ENCODE results near the gene EXOC1. TPM values are rescaled to one million over a fixed set of nuclear protein-coding genes. Genes with fewer than 3 reads are reported as not detected.
"Not testable (repeated sequence)": the region's sequence is repeated elsewhere in the genome, so short reads cannot be mapped to it uniquely, and the experiment has no call there.

EXOC1 gene
- total and polyA plus RNA-seq, 4 donors: 12.1 to 50.4 (median 32.6) TPM

GRCh38 chr4:55927803-55928437 is 74.5 kb downstream of the EXOC1 start:
- DNase-seq (no peak), ATAC-seq (ENCODE audit: low FRiP score) (no peak)
- intact Hi-C loops (cut with DNase I): no loop called here
- Histone ChIP-seq H3K36me3 (ENCODE audit: control insufficient read depth in 1 of 2, insufficient read depth in 2 of 2, low read length in 1 of 2) (no peaks in the 10 kb centered on the region), H3K9me3 (ENCODE audit: control insufficient read depth, low read length) (no peaks in the 10 kb centered on the region), H3K4me3 (ENCODE audit: low read length in 2 of 2) (no peak overlapping the region), H3K27me3 (ENCODE audit: control insufficient read depth in 1 of 2, insufficient read depth in 2 of 2, low read length in 1 of 2) (no peaks in the 10 kb centered on the region), H3K4me1 (ENCODE audit: control insufficient read depth in 1 of 2, insufficient read depth in 2 of 2, low read length in 2 of 2) (no peaks in the 10 kb centered on the region), H3K27ac (ENCODE audit: low read depth in 1 of 2, low read length in 2 of 2) (no peak overlapping the region)
- WGBS, 2 donors: 79 to 84% methylated on average over 2 of the region's 2 CpGs

GRCh38 chr4:55928846-55929245 is 75.4 kb downstream of the EXOC1 start:
- WGBS, 2 donors: 64 to 66% methylated on average over 1 of the region's 1 CpG
- no peaks in the 10 kb centered on the region for H3K9me3 ChIP-seq (ENCODE audit: control insufficient read depth, low read length)
- no peaks in the 10 kb centered on the region for H3K36me3 ChIP-seq (ENCODE audit: control insufficient read depth in 1 of 2, insufficient read depth in 2 of 2, low read length in 1 of 2)
- intact Hi-C loops (cut with DNase I): no loop called here
- no peak overlapping the region for H3K27ac ChIP-seq (ENCODE audit: low read depth in 1 of 2, low read length in 2 of 2)
- no peaks in the 10 kb centered on the region for H3K4me1 ChIP-seq (ENCODE audit: control insufficient read depth in 1 of 2, insufficient read depth in 2 of 2, low read length in 2 of 2)
- no peak for DNase-seq
- ATAC-seq (ENCODE audit: low FRiP score): no peak
- no peak overlapping the region for H3K4me3 ChIP-seq (ENCODE audit: low read length in 2 of 2)
- no peaks in the 10 kb centered on the region for H3K27me3 ChIP-seq (ENCODE audit: control insufficient read depth in 1 of 2, insufficient read depth in 2 of 2, low read length in 1 of 2)

- DNase-seq (no peak), ATAC-seq (ENCODE audit: low FRiP score) (no peak)
- Histone ChIP-seq H3K27ac (ENCODE audit: low read depth in 1 of 2, low read length in 2 of 2) (no peak overlapping the region), H3K36me3 (ENCODE audit: control insufficient read depth in 1 of 2, insufficient read depth in 2 of 2, low read length in 1 of 2) (no peaks in the 10 kb centered on the region), H3K4me3 (ENCODE audit: low read length in 2 of 2) (no peak overlapping the region), H3K27me3 (ENCODE audit: control insufficient read depth in 1 of 2, insufficient read depth in 2 of 2, low read length in 1 of 2) (no peaks in the 10 kb centered on the region), H3K9me3 (ENCODE audit: control insufficient read depth, low read length) (no peaks in the 10 kb centered on the region), H3K4me1 (ENCODE audit: control insufficient read depth in 1 of 2, insufficient read depth in 2 of 2, low read length in 2 of 2) (no peaks in the 10 kb centered on the region)
- intact Hi-C loops (cut with DNase I): no loop called here
- WGBS, 2 donors: 60 to 67% methylated on average over 2 of the region's 2 CpGs
Observed at GRCh38 chr4:55931043-55931442, 77.6 kb downstream of the EXOC1 start.

GRCh38 chr4:55931833-55932232 is 78.4 kb downstream of the EXOC1 start:
- Histone ChIP-seq H3K27me3 (ENCODE audit: control insufficient read depth in 1 of 2, insufficient read depth in 2 of 2, low read length in 1 of 2) (no peaks in the 10 kb centered on the region), H3K36me3 (ENCODE audit: control insufficient read depth in 1 of 2, insufficient read depth in 2 of 2, low read length in 1 of 2) (no peaks in the 10 kb centered on the region), H3K4me3 (ENCODE audit: low read length in 2 of 2) (no peak overlapping the region), H3K4me1 (ENCODE audit: control insufficient read depth in 1 of 2, insufficient read depth in 2 of 2, low read length in 2 of 2) (no peaks in the 10 kb centered on the region), H3K9me3 (ENCODE audit: control insufficient read depth, low read length) (no peaks in the 10 kb centered on the region), H3K27ac (ENCODE audit: low read depth in 1 of 2, low read length in 2 of 2) (no peak overlapping the region)
- intact Hi-C loops (cut with DNase I): no loop called here
- DNase-seq (no peak), ATAC-seq (ENCODE audit: low FRiP score) (no peak)
- 69 to 70% methylated on average over 3 of the region's 3 CpGs for WGBS, 2 donors

GRCh38 chr4:55932511-55932910 is 79.1 kb downstream of the EXOC1 start:
- Histone ChIP-seq H3K4me3 (ENCODE audit: low read length in 2 of 2) (no peak overlapping the region), H3K27me3 (ENCODE audit: control insufficient read depth in 1 of 2, insufficient read depth in 2 of 2, low read length in 1 of 2) (no peaks in the 10 kb centered on the region), H3K9me3 (ENCODE audit: control insufficient read depth, low read length) (peaks cover 2% of the 10 kb centered on the region), H3K27ac (ENCODE audit: low read depth in 1 of 2, low read length in 2 of 2) (no peak overlapping the region), H3K4me1 (ENCODE audit: control insufficient read depth in 1 of 2, insufficient read depth in 2 of 2, low read length in 2 of 2) (no peaks in the 10 kb centered on the region), H3K36me3 (ENCODE audit: control insufficient read depth in 1 of 2, insufficient read depth in 2 of 2, low read length in 1 of 2) (no peaks in the 10 kb centered on the region)
- intact Hi-C loops (cut with DNase I): no loop called here
- WGBS, 2 donors: 67 to 79% methylated on average over 3 of the region's 3 CpGs
- ATAC-seq (ENCODE audit: low FRiP score) (no peak), DNase-seq (no peak)

- H3K27ac ChIP-seq (ENCODE audit: low read depth in 1 of 2, low read length in 2 of 2): no peak overlapping the region
- H3K36me3 ChIP-seq (ENCODE audit: control insufficient read depth in 1 of 2, insufficient read depth in 2 of 2, low read length in 1 of 2): no peaks in the 10 kb centered on the region
- no peaks in the 10 kb centered on the region for H3K27me3 ChIP-seq (ENCODE audit: control insufficient read depth in 1 of 2, insufficient read depth in 2 of 2, low read length in 1 of 2)
- peaks cover 2% of the 10 kb centered on the region for H3K9me3 ChIP-seq (ENCODE audit: control insufficient read depth, low read length)
- WGBS, 2 donors: 48 to 50% methylated on average over 2 of the region's 2 CpGs
- no peaks in the 10 kb centered on the region for H3K4me1 ChIP-seq (ENCODE audit: control insufficient read depth in 1 of 2, insufficient read depth in 2 of 2, low read length in 2 of 2)
- DNase-seq (no peak), ATAC-seq (ENCODE audit: low FRiP score) (no peak)
- H3K4me3 ChIP-seq (ENCODE audit: low read length in 2 of 2): no peak overlapping the region
- intact Hi-C loops (cut with DNase I): no loop called here
Observed at GRCh38 chr4:55933611-55934010, 80.2 kb downstream of the EXOC1 start.

- 91 to 95% methylated on average over 5 to 6 of the region's 6 CpGs for WGBS, 2 donors
- H3K4me1 ChIP-seq (ENCODE audit: control insufficient read depth in 1 of 2, insufficient read depth in 2 of 2, low read length in 2 of 2); DNase-seq; H3K36me3 ChIP-seq (ENCODE audit: control insufficient read depth in 1 of 2, insufficient read depth in 2 of 2, low read length in 1 of 2); H3K9me3 ChIP-seq (ENCODE audit: control insufficient read depth, low read length); H3K4me3 ChIP-seq (ENCODE audit: low read length in 2 of 2); intact Hi-C loops (cut with DNase I); H3K27me3 ChIP-seq (ENCODE audit: control insufficient read depth in 1 of 2, insufficient read depth in 2 of 2, low read length in 1 of 2); H3K27ac ChIP-seq (ENCODE audit: low read depth in 1 of 2, low read length in 2 of 2); ATAC-seq (ENCODE audit: low FRiP score): not testable (repeated sequence)
Observed at GRCh38 chr4:55935907-55936306, 82.5 kb downstream of the EXOC1 start.

GRCh38 chr4:55938481-55938880 is 85.0 kb downstream of the EXOC1 start:
- Histone ChIP-seq H3K36me3 (ENCODE audit: control insufficient read depth in 1 of 2, insufficient read depth in 2 of 2, low read length in 1 of 2) (no peaks in the 10 kb centered on the region), H3K27me3 (ENCODE audit: control insufficient read depth in 1 of 2, insufficient read depth in 2 of 2, low read length in 1 of 2) (no peaks in the 10 kb centered on the region), H3K4me3 (ENCODE audit: low read length in 2 of 2) (no peak overlapping the region), H3K4me1 (ENCODE audit: control insufficient read depth in 1 of 2, insufficient read depth in 2 of 2, low read length in 2 of 2) (no peaks in the 10 kb centered on the region), H3K9me3 (ENCODE audit: control insufficient read depth, low read length) (peaks cover 2% of the 10 kb centered on the region), H3K27ac (ENCODE audit: low read depth in 1 of 2, low read length in 2 of 2) (no peak overlapping the region)
- 97% methylated on average over 1 of the region's 1 CpG for whole genome bisulfite sequencing, 2 donors
- intact Hi-C loops (cut with DNase I): no loop called here
- DNase-seq (no peak), ATAC-seq (ENCODE audit: low FRiP score) (no peak)

GRCh38 chr4:55939421-55939820 is 86.0 kb downstream of the EXOC1 start:
- Histone ChIP-seq H3K9me3 (ENCODE audit: control insufficient read depth, low read length) (peaks cover 2% of the 10 kb centered on the region), H3K4me1 (ENCODE audit: control insufficient read depth in 1 of 2, insufficient read depth in 2 of 2, low read length in 2 of 2) (no peaks in the 10 kb centered on the region)
- 76 to 78% methylated on average over 2 of the region's 2 CpGs for WGBS, 2 donors

More at GRCh38 chr4:55939421-55939820, 86.0 kb downstream of the EXOC1 start:
- no peak for ATAC-seq (ENCODE audit: low FRiP score)
- DNase-seq: no peak
- Histone ChIP-seq H3K36me3 (ENCODE audit: control insufficient read depth in 1 of 2, insufficient read depth in 2 of 2, low read length in 1 of 2) (no peaks in the 10 kb centered on the region), H3K27me3 (ENCODE audit: control insufficient read depth in 1 of 2, insufficient read depth in 2 of 2, low read length in 1 of 2) (no peaks in the 10 kb centered on the region), H3K27ac (ENCODE audit: low read depth in 1 of 2, low read length in 2 of 2) (no peak overlapping the region), H3K4me3 (ENCODE audit: low read length in 2 of 2) (no peak overlapping the region)
- intact Hi-C loops (cut with DNase I): no loop called here
